ENCODE measurements around the gene CACNA1C.

CACNA1C gene

GRCh38 chr12:2617365-2617764 lies 564.6 kb downstream of the CACNA1C start:
- no peak for DNase-seq

GRCh38 chr12:2618291-2618995 lies 565.7 kb downstream of the CACNA1C start:
- no peak for DNase-seq

- no peak for DNase-seq
Observed at GRCh38 chr12:2619136-2619535, 566.3 kb downstream of the CACNA1C start.

GRCh38 chr12:2622460-2622859 lies 569.7 kb downstream of the CACNA1C start:
- no peak for DNase-seq

- DNase-seq = no peak
Observed at GRCh38 chr12:2623472-2623871, 570.7 kb downstream of the CACNA1C start.

- no peak for DNase-seq
Observed at GRCh38 chr12:2624543-2625288, 571.9 kb downstream of the CACNA1C start.

- DNase-seq = no peak
Observed at GRCh38 chr12:2625289-2625612, 572.5 kb downstream of the CACNA1C start.

- DNase-seq = no peak
Observed at GRCh38 chr12:2627076-2627834, 574.5 kb downstream of the CACNA1C start.

- DNase-seq = no peak
Observed at GRCh38 chr12:2627835-2628191, 575.0 kb downstream of the CACNA1C start.

GRCh38 chr12:2628401-2628800 lies 575.6 kb downstream of the CACNA1C start:
- DNase-seq = no peak

GRCh38 chr12:2629051-2629450 lies 576.3 kb downstream of the CACNA1C start:
- no peak for DNase-seq

- no peak for DNase-seq
Observed at GRCh38 chr12:2631653-2632350, 579.0 kb downstream of the CACNA1C start.

- DNase-seq = no peak
Observed at GRCh38 chr12:2633176-2633824, 580.5 kb downstream of the CACNA1C start.

- DNase-seq = no peak
Observed at GRCh38 chr12:2633825-2634200, 581.0 kb downstream of the CACNA1C start.

GRCh38 chr12:2634471-2634870 lies 581.7 kb downstream of the CACNA1C start:
- no peak for DNase-seq

GRCh38 chr12:2636741-2637340 lies 584.1 kb downstream of the CACNA1C start:
- no peak for DNase-seq

- no peak for DNase-seq
Observed at GRCh38 chr12:2637371-2637770, 584.6 kb downstream of the CACNA1C start.

GRCh38 chr12:2638273-2639019 lies 585.7 kb downstream of the CACNA1C start:
- DNase-seq = no peak

- no peak for DNase-seq
Observed at GRCh38 chr12:2639020-2639298, 586.2 kb downstream of the CACNA1C start.

GRCh38 chr12:2640281-2640680 lies 587.5 kb downstream of the CACNA1C start:
- DNase-seq = no peak

- DNase-seq = no peak
Observed at GRCh38 chr12:2640709-2641108, 587.9 kb downstream of the CACNA1C start.

GRCh38 chr12:2641207-2641606 lies 588.4 kb downstream of the CACNA1C start:
- DNase-seq = no peak

All from CD4-positive, alpha-beta T cell treated with Interleukin-1 beta for 1 hour (primary cell).